Amniotic epithelial cell (primary cell): Measurements from ENCODE around the gene CHMP4B.

Source experiments
- DNase-seq: peaks from one replicate; pipeline ENCODE4 v3.0.0-alpha.2; 2010; ENCODE audit warnings: low read depth

The CHMP4B gene

GRCh38 chr20:33839591-33839990, 28.4 kb downstream of the CHMP4B start:
- peak; percentile 21 for DNase-seq

DNA sequence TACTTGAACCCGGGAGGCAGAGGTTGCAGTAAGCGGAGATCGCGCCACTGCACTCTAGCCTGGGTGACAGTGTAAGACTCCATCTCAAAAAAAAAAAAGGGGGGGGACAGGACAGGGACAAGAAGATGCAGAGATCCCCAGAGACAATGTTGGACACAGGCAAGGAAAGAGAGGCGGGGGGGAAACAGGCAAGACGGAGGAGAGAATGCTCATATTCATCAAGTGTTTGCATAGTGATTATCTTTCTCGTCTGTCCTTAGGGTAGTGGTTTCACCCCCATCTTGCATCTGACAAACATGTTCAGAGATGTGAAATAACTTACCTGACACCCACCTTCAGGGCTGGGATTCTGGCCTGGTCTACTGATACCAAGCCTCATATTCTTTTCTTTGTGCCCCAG, 29.0 kb downstream of the CHMP4B start:
- no peak for DNase-seq

- DNase-seq: no peak
These were observed 29.7 kb downstream of the CHMP4B start for GRCh38 chr20:33840759-33841435.

DNA sequence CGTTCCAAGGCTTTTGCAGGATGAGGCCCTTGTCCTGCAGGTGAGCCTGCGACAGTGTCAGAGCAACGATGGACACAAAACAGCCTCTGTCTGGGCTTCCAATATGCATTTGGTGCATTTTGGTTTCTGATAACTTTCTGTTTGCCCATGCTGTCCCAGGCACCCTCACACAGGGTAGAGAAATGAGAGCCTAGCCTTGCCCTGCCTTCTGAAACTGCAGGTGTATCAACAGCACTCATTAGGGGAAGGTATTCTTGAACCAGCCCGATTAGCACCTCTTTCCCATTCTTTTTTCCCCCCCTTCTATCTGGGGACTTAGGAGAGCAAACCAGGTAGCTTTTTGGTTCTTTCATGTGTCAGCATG, 30.3 kb downstream of the CHMP4B start:
- no peak for DNase-seq

DNA sequence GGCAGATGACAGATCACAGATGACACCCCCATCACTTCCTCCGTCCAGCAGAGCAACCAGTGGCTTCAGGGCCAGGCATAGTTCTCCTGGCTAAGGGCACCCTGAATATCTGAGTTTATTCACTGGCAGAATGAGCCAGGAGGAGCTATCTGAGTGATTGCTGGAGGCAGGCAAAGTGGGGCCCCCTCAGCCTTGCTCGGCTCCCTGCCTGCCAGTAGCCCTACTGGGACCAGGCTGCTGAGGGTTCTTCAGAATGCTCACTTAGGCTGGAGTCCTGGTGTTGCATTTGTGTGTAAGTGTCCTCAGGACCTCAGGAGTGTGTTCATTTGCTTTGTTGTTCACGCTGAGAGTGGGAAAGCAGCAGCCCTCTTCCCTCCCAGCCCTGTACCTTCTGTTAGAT, 31.2 kb downstream of the CHMP4B start:
- DNase-seq: no peak

DNA sequence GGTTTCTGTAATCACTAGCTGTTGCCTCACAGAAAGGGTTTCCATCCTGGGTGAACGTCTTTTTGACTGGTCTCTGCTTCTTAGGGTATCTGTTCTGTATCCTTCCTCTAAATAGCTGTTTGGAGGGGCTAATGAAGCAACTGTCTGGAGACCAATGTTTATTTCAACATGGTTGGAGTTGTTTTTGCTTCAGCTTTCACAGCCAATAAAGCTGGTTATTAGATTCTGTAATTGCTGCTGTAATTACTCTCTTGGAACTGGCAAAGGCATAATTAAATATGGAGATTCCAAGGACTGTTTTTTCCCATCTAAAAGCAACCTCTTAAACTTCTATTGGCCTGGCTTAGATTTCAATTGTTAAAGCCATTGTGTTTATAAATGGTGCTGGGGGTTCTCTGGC, 31.9 kb downstream of the CHMP4B start:
- no peak for DNase-seq

- peak; percentile 59 for DNase-seq
These were observed 32.7 kb downstream of the CHMP4B start for GRCh38 chr20:33843854-33844253.

DNA sequence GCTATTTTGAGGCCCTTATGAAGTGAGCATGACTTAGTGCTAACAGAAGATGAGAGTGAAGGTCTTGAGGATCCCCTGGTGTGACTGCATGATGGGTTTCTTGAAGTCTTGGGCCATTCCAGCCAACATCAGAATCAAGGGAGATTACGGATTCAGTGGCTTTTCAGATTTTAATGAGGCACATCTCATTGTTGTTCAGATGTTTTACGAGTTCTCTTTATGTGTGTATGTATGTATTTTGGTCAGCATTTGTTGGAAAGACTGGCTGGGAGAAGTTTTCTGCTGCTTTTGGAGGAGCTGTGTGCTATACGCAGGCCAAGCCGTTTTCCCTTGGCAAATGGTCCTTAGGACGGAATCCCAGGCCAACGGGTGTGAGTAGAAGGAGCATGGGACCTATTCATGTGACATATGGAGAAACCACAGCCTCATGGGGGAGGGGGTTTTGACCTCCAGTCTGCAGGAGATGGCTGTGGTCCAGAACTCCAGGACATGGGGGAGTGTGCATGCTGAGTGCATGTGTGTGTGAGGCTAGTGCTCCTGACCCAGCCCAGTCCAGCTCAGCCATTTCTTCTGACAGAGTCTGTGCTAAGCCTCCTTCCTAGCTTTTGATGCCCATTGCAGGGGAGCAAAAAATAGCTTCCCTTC, 35.3 kb downstream of the CHMP4B start:
- DNase-seq: peak; percentile 66

DNA sequence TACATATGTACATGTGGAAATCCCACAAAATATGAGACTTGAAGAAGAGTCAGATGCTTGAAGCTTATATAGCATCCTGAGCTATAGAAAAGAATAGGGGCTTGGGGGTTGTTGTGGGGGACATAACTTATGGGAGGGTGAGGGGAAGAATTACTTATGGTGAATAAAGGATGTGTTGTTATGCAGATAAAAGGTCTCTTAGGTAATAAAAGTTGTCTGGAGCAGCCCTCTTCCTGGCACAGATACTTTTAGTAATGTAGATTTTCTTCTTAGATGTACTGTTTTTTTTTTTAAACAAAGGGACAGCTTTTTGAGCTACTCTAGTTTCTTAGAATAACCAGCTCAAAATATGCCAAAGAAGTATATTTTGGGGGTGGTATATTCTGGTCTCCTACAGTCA, 35.9 kb downstream of the CHMP4B start:
- no peak for DNase-seq

GRCh38 chr20:33848391-33848790, 37.2 kb downstream of the CHMP4B start:
- no peak for DNase-seq

- no peak for DNase-seq
These were observed 39.0 kb downstream of the CHMP4B start for GRCh38 chr20:33850159-33850558.

- no peak for DNase-seq
These were observed 40.8 kb downstream of the CHMP4B start for GRCh38 chr20:33851842-33852466.

GRCh38 chr20:33852626-33853506, 41.7 kb downstream of the CHMP4B start:
- no peak for DNase-seq

GRCh38 chr20:33853507-33853813, 42.3 kb downstream of the CHMP4B start:
- DNase-seq: no peak

DNA sequence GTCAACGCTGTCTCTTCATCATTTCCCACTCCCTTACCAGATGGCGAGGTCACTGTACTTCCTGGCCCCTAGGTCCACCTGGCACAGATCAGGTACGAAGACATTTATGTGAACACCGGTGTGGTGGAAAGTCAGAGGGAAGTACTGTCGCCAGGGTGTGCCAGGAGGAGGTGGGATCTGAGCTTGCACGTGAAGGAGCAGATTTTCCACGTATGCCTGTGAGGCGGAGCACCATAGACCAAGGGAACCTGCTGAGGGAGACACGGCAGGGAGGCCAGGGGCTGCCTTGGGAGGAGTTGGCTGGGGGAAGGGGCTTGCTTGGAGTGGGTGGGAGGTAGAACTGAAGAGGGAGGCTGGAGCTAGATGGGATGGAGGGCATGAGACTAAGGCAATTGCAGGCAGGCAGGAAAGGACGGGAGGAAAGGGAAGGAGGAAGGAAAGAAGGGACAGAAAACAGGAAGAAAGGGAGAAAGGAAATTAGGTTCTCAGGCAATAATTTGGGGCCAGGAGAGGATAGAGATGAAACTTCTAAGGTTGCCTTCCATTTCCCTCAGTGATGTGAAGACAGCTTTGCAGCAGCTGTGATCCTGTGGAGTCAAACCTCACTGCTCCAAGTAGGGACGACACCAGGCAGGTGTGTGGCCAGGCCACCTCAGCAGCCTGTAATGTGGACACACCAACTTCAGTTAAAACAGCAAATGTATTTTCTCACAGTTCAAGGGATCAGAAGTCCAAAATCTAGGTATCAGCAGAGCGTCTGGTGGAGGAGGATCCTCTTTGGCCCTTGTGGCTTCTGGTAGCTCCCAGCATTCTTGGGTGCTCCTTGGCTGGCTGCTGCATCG, 46.8 kb downstream of the CHMP4B start:
- no peak for DNase-seq

DNA sequence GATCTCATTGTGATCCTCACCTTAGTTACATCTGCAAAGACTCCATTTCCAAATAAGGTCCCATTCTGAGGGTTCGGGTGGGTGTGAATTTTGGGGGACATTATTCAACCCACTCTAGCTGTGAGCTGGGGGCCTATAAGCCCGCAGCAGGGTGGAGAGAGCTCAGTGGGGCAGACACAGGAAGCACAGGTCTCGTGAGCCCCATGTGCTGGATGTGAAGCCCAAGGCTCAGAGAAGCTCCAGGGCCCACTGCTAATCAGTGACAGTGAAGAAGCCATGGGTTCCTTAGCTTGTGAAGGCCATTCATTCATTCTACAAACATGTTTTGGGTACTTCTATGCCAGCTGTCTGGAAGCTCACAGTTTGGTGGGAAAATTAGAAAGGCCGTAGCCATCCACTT, 47.5 kb downstream of the CHMP4B start:
- DNase-seq: no peak

- DNase-seq: peak; percentile 62
These were observed 48.1 kb downstream of the CHMP4B start for GRCh38 chr20:33859157-33859695.

DNA sequence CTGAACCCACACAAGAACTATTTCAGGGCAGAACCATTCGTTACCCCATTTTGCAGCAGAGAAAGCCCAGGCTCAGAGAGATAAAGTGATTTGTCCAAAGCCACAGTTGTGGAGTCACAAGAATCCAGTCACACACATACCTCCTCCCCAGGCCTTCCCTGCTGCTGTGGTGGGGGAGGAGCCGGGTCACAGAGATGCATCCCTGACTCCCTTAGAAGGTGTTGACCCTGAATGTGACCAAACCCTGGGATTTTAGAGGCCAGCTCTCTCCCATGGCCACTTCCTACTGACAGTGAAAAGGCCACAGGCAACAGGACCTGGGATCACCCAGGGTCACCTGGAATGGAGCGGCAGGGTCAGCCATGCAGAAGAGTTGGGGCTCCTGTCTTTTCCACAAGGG, 48.6 kb downstream of the CHMP4B start:
- DNase-seq: peak; percentile 8

- no peak for DNase-seq
These were observed 50.3 kb downstream of the CHMP4B start for GRCh38 chr20:33861458-33861857.

GRCh38 chr20:33862709-33863403, 51.7 kb downstream of the CHMP4B start:
- DNase-seq: peak; percentile 60
